ENCODE measurements around the gene PLCD1.

Gene PLCD1

GRCh38 chr3:38002291-38002876 lies 27.1 kb downstream of the PLCD1 start:
- no peak for TF ChIP-seq CTCF (IDR thresholded peaks at IDR 0.05; ENCODE audit: low read depth, low read length, missing control alignments)
- DNase-seq (ENCODE audit: low read depth), result no peak
- H3K4me3 ChIP-seq (ENCODE audit: low read depth, low read length), result no peak overlapping the region

GRCh38 chr3:38001456-38002081 lies 27.9 kb downstream of the PLCD1 start:
- peak; percentile 22 for TF ChIP-seq CTCF (IDR thresholded peaks at IDR 0.05; ENCODE audit: low read depth, low read length, missing control alignments)
- no peak for DNase-seq (ENCODE audit: low read depth)

GRCh38 chr3:38000965-38001455 lies 28.4 kb downstream of the PLCD1 start:
- no peak for TF ChIP-seq CTCF (IDR thresholded peaks at IDR 0.05; ENCODE audit: low read depth, low read length, missing control alignments)
- DNase-seq (ENCODE audit: low read depth), result no peak

More at GRCh38 chr3:38001456-38002081, 27.9 kb downstream of the PLCD1 start:
- H3K4me3 ChIP-seq (ENCODE audit: low read depth, low read length), result no peak overlapping the region

GRCh38 chr3:38000242-38000916 lies 29.1 kb downstream of the PLCD1 start:
- TF ChIP-seq CTCF (IDR thresholded peaks at IDR 0.05; ENCODE audit: low read depth, low read length, missing control alignments), result no peak
- no peak for DNase-seq (ENCODE audit: low read depth)
- H3K4me3 ChIP-seq (ENCODE audit: low read depth, low read length), result no peak overlapping the region

More at GRCh38 chr3:38000965-38001455, 28.4 kb downstream of the PLCD1 start:
- no peak overlapping the region for H3K4me3 ChIP-seq (ENCODE audit: low read depth, low read length)

- TF ChIP-seq CTCF (IDR thresholded peaks at IDR 0.05; ENCODE audit: low read depth, low read length, missing control alignments), result no peak
- DNase-seq (ENCODE audit: low read depth), result no peak
- H3K4me3 ChIP-seq (ENCODE audit: low read depth, low read length), result no peak overlapping the region
Observed at GRCh38 chr3:37999836-38000235, 29.6 kb downstream of the PLCD1 start.

GRCh38 chr3:37997791-37998370 lies 31.6 kb downstream of the PLCD1 start:
- no peak for TF ChIP-seq CTCF (IDR thresholded peaks at IDR 0.05; ENCODE audit: low read depth, low read length, missing control alignments)
- H3K4me3 ChIP-seq (ENCODE audit: low read depth, low read length), result no peak overlapping the region
- no peak for DNase-seq (ENCODE audit: low read depth)
